Tongue (tissue), 2 donors: ENCODE results near the gene CCL19. TPM values are rescaled to one million over a fixed set of nuclear protein-coding genes. Genes with fewer than 3 reads are reported as not detected.

ENCODE experiments used
- DNase-seq: peaks from one replicate; pipeline ENCODE4 v3.0.0-alpha.2; 2015
- total RNA-seq: library from RNA; depleted of rRNA; stranded (reverse); fragments of >200 nt; gene quantifications from one replicate; pipeline ENCODE4 v1.2.3, GENCODE V29; 2014

CCL19 gene
- total RNA-seq, 1 donor from 2014 or later = not detected

- DNase-seq = no peak
These were observed 28.4 kb downstream of the CCL19 start, which contains the start of gene CCL27 for GRCh38 chr9:34662526-34663302. Gene CCL27 (minus strand): TSS chr9:34662657. CDS start chr9:34662633, 24 bp downstream.

- no peak for DNase-seq
These were observed 31.4 kb downstream of the CCL19 start for GRCh38 chr9:34659592-34660253.

GRCh38 chr9:34658461-34658860 lies 32.6 kb downstream of the CCL19 start:
- DNase-seq = no peak

- no peak for DNase-seq
These were observed 34.1 kb downstream of the CCL19 start for GRCh38 chr9:34656992-34657391.

- DNase-seq = no peak
These were observed 35.7 kb downstream of the CCL19 start for GRCh38 chr9:34655394-34655793.

- peak; percentile 93 for DNase-seq
These were observed 36.6 kb downstream of the CCL19 start for GRCh38 chr9:34654323-34655051.

GRCh38 chr9:34653151-34654072 lies 37.7 kb downstream of the CCL19 start:
- DNase-seq = peak; percentile 91

GRCh38 chr9:34652602-34653000 lies 38.5 kb downstream of the CCL19 start:
- peak; percentile 35 for DNase-seq

- peak; percentile 94 for DNase-seq
These were observed 39.0 kb downstream of the CCL19 start, which contains the start of gene IL11RA for GRCh38 chr9:34651876-34652601. Gene IL11RA (plus strand): TSS chr9:34652185. CDS start chr9:34655218, 3,033 bp downstream.

- DNase-seq = no peak
These were observed 39.8 kb downstream of the CCL19 start for GRCh38 chr9:34651321-34651720.

- no peak for DNase-seq
These were observed 40.3 kb downstream of the CCL19 start for GRCh38 chr9:34650816-34651215.

- no peak for DNase-seq
These were observed 42.4 kb downstream of the CCL19 start for GRCh38 chr9:34648673-34649072.

- DNase-seq = no peak
These were observed 43.4 kb downstream of the CCL19 start for GRCh38 chr9:34647651-34648050.

- DNase-seq = no peak
These were observed 44.0 kb downstream of the CCL19 start for GRCh38 chr9:34647084-34647403.

- peak; percentile 97 for DNase-seq
These were observed 44.6 kb downstream of the CCL19 start, which contains the start of gene GALT for GRCh38 chr9:34646211-34647083. Gene GALT (plus strand): TSS chr9:34646675. CDS start chr9:34646705, 30 bp downstream.

- DNase-seq = no peak
These were observed 46.2 kb downstream of the CCL19 start for GRCh38 chr9:34644766-34645314.

- no peak for DNase-seq
These were observed 48.4 kb downstream of the CCL19 start for GRCh38 chr9:34642679-34643078.
